Aorta (tissue), 5 donors: ENCODE measurements around the gene EIF2S3. TPM values are rescaled to one million over a fixed set of nuclear protein-coding genes. Genes with fewer than 3 reads are reported as not detected.
"Not testable (repeated sequence)": the region's sequence is repeated elsewhere in the genome, so short reads cannot be mapped to it uniquely, and the experiment has no call there.

Experiments
- ATAC-seq: fragments of 200-7000 bp; cut with Tn5 transposase; one replicate; pipeline ENCODE4 v1.9.1; 2022; ENCODE audit warnings: moderate library complexity; ENCODE audit not compliant: low FRiP score
- DNase-seq, 2 donors: peaks; one replicate each; pipeline ENCODE4 v3.0.0-alpha.2; 2020
- H3K27ac ChIP-seq, 2 donors: one replicate each; pipeline ENCODE4 v1.5.1; 2013; ENCODE audit warnings: low read length in 2 of 2, mild to moderate bottlenecking in 2 of 2, moderate library complexity in 2 of 2, control low read depth in 1 of 2, inconsistent platforms in 1 of 2, low read depth in 1 of 2
- H3K27me3 ChIP-seq, 2 donors: one replicate each; pipeline ENCODE4 v1.6.1; 2013; ENCODE audit warnings: control low read depth in 1 of 2, low read length in 1 of 2, mild to moderate bottlenecking in 1 of 2, moderate library complexity in 1 of 2; ENCODE audit not compliant: insufficient read depth in 2 of 2, control insufficient read depth in 1 of 2
- H3K36me3 ChIP-seq, 2 donors: one replicate each; pipeline ENCODE4 v1.6.1; 2013; ENCODE audit warnings: control low read depth in 1 of 2, low read length in 1 of 2, mild to moderate bottlenecking in 1 of 2; ENCODE audit not compliant: insufficient read depth in 2 of 2, control insufficient read depth in 1 of 2
- H3K4me1 ChIP-seq, 2 donors: one replicate each; pipeline ENCODE4 v1.6.1; 2013; ENCODE audit warnings: low read length in 2 of 2, control low read depth in 1 of 2, mild to moderate bottlenecking in 1 of 2, moderate library complexity in 1 of 2; ENCODE audit not compliant: insufficient read depth in 2 of 2, control insufficient read depth in 1 of 2
- H3K4me3 ChIP-seq, 2 donors: one replicate each; pipeline ENCODE4 v1.5.1; 2013; ENCODE audit warnings: low read length in 2 of 2, control low read depth in 1 of 2, mild to moderate bottlenecking in 1 of 2
- H3K9me3 ChIP-seq: one replicate; pipeline ENCODE4 v1.6.1; 2013; ENCODE audit warnings: mild to moderate bottlenecking, low read length; ENCODE audit not compliant: control insufficient read depth
- WGBS, 2 donors: extraction: QIAGEN DNeasy Blood & Tissue Kit; methylation state at CpG; one replicate each; pipeline ENCODE4 v1.1.7; 2013; 5-methylcytosine and 5-hydroxymethylcytosine counted together
- intact Hi-C, 2 donors: fragments of 100-400 bp; cut with DNase I; formaldehyde crosslinking; loops; one replicate each; pipeline versions ENCODE4 v1.14.2 to v1.15.0; 2022
- polyA plus RNA-seq, 2 donors: library from polyadenylated mRNA; stranded (reverse); fragments of 200-250 nt; gene quantifications; one replicate each; pipeline ENCODE4 v1.2.3, GENCODE V29; 2013
- total RNA-seq, 2 donors: library from RNA; stranded (reverse); fragmentation: NEBNext Ultra II Directional; extraction: Animal tissue kit (Norgen Biotek cat#: 25700); gene quantifications; one replicate each; pipeline ENCODE4 v1.2.1, GENCODE V29; 2021
- donor health status: healthy with polysubstance abuse.
- donor health status: Bipolar disorder and iron deficiency.
- donor health status: DM: no; HTN: no; CAD: no.
- donor health status: DM: no; HTN: no; CAD: no.
- donor health status: DM: yes; HTN: yes; CAD: no.

EIF2S3 gene
- total and polyA plus RNA-seq, 4 donors, result 78.3 to 173 (median 125) TPM

- DNase-seq (no peak), ATAC-seq (no peak)
- Histone ChIP-seq H3K4me3 (no peak overlapping the region), H3K27ac (no peak overlapping the region), H3K4me1 (no peaks in the 10 kb centered on the region), H3K27me3 (peaks cover 0 to 2% of the 10 kb centered on the region in 2 donors), H3K9me3 (no peaks in the 10 kb centered on the region), H3K36me3 (no peaks in the 10 kb centered on the region)
- WGBS, 2 donors, result 82 to 95% methylated on average over 6 of the region's 6 CpGs
- intact Hi-C loops, result loop anchor here in 1 of 2 donors (10.0 kb wide), 1 partner anchor 123 kb away; the partner anchor contains the start of genes APOO and CXorf58
These were observed 26.8 kb upstream of the EIF2S3 start for GRCh38 chrX:24027985-24028384.

- H3K27ac ChIP-seq, result no peak overlapping the region
- no peaks in the 10 kb centered on the region for H3K9me3 ChIP-seq
- no peaks in the 10 kb centered on the region for H3K27me3 ChIP-seq
- DNase-seq (no peak), ATAC-seq (no peak)
- H3K4me1 ChIP-seq, result no peaks in the 10 kb centered on the region
- no peak overlapping the region for H3K4me3 ChIP-seq
- H3K36me3 ChIP-seq, result no peaks in the 10 kb centered on the region
- 74 to 94% methylated on average over 5 of the region's 5 CpGs for WGBS, 2 donors
- intact Hi-C loops, result no loop called here
These were observed 24.2 kb upstream of the EIF2S3 start for GRCh38 chrX:24030597-24030996.

GRCh38 chrX:24034485-24034884, 20.3 kb upstream of the EIF2S3 start:
- no peaks in the 10 kb centered on the region for H3K27me3 ChIP-seq
- H3K27ac ChIP-seq, result no peak overlapping the region
- DNase-seq (no peak), ATAC-seq (no peak)
- no peaks in the 10 kb centered on the region for H3K9me3 ChIP-seq
- H3K4me3 ChIP-seq, result no peak overlapping the region
- intact Hi-C loops, result no loop called here
- 77 to 79% methylated on average over 5 of the region's 5 CpGs for WGBS, 2 donors
- no peaks in the 10 kb centered on the region for H3K36me3 ChIP-seq
- no peaks in the 10 kb centered on the region for H3K4me1 ChIP-seq

- WGBS, 2 donors, result 68 to 79% methylated on average over 4 of the region's 4 CpGs
- ATAC-seq, result no peak
- Histone ChIP-seq H3K4me1 (no peaks in the 10 kb centered on the region), H3K9me3 (no peaks in the 10 kb centered on the region), H3K27me3 (no peaks in the 10 kb centered on the region), H3K4me3 (no peak overlapping the region), H3K36me3 (no peaks in the 10 kb centered on the region), H3K27ac (no peak overlapping the region)
- DNase-seq, result no peak
- intact Hi-C loops, result no loop called here
These were observed 17.0 kb upstream of the EIF2S3 start for GRCh38 chrX:24037729-24038128.

- H3K27me3 ChIP-seq, H3K27ac ChIP-seq, H3K4me3 ChIP-seq, DNase-seq, ATAC-seq, H3K36me3 ChIP-seq, H3K4me1 ChIP-seq, intact Hi-C loops, H3K9me3 ChIP-seq: not testable (repeated sequence)
These were observed 8.7 kb upstream of the EIF2S3 start for GRCh38 chrX:24046060-24046459.

- H3K27ac ChIP-seq, H3K9me3 ChIP-seq, H3K4me1 ChIP-seq, H3K27me3 ChIP-seq, H3K36me3 ChIP-seq, DNase-seq, ATAC-seq, H3K4me3 ChIP-seq: not testable (repeated sequence)
- intact Hi-C loops, result loop anchor here in 1 of 2 donors (10.0 kb wide), 1 partner anchor 355 kb away; no protein-coding TSS in a partner anchor
- WGBS, 2 donors, result 92 to 95% methylated on average over 12 to 24 of the region's 24 CpGs
These were observed 5.1 kb upstream of the EIF2S3 start for GRCh38 chrX:24049643-24050042.

- H3K4me3 ChIP-seq, H3K9me3 ChIP-seq, DNase-seq, H3K27me3 ChIP-seq, H3K4me1 ChIP-seq, ATAC-seq, H3K36me3 ChIP-seq, H3K27ac ChIP-seq: not testable (repeated sequence)
- WGBS, 2 donors, result 73 to 74% methylated on average over 25 to 26 of the region's 26 CpGs
- intact Hi-C loops, result loop anchor here in 1 of 2 donors (10.0 kb wide), 1 partner anchor 356 kb away; no protein-coding TSS in a partner anchor
These were observed 4.0 kb upstream of the EIF2S3 start for GRCh38 chrX:24050522-24051318.

- no peak for ATAC-seq
- H3K27ac ChIP-seq, result peak overlapping the region in 1 of 2 donors; percentile 78
- no peaks in the 10 kb centered on the region for H3K27me3 ChIP-seq
- WGBS, 2 donors, result 0% methylated on average over 14 of the region's 14 CpGs
- no peaks in the 10 kb centered on the region for H3K9me3 ChIP-seq
- H3K4me3 ChIP-seq, result peak overlapping the region; percentile 28 to 61
- no peaks in the 10 kb centered on the region for H3K36me3 ChIP-seq
- DNase-seq, result no peak
- H3K4me1 ChIP-seq, result no peaks in the 10 kb centered on the region
- intact Hi-C loops, result loop anchor here (2.0 to 10.0 kb wide), 2 partner anchors 96 to 360 kb away; no protein-coding TSS in a partner anchor
These were observed 244 bp downstream of the EIF2S3 start for GRCh38 chrX:24055043-24055356.

GRCh38 chrX:24063488-24063887, 8.7 kb downstream of the EIF2S3 start:
- H3K36me3 ChIP-seq, result peaks cover 0 to 4% of the 10 kb centered on the region in 2 donors
- no peak for ATAC-seq
- no peak overlapping the region for H3K4me3 ChIP-seq
- no peaks in the 10 kb centered on the region for H3K4me1 ChIP-seq
- no peaks in the 10 kb centered on the region for H3K27me3 ChIP-seq
- 91 to 92% methylated on average over 6 of the region's 6 CpGs for WGBS, 2 donors
- intact Hi-C loops, result no loop called here
- DNase-seq, result no peak
- no peaks in the 10 kb centered on the region for H3K9me3 ChIP-seq
- no peak overlapping the region for H3K27ac ChIP-seq
